Activated CD8-positive, alpha-beta memory T cell treated with anti-CD3 and anti-CD28 coated beads for 48 hours (primary cell): ENCODE results near the gene CNNM1.

Source experiments
- DNase-seq, 3 experiments: peaks; one replicate each; pipeline ENCODE4 v3.0.0-alpha.2; 2020; ENCODE audit warnings: low read depth in 2 of 3, low spot score in 2 of 3

CNNM1 gene

DNA sequence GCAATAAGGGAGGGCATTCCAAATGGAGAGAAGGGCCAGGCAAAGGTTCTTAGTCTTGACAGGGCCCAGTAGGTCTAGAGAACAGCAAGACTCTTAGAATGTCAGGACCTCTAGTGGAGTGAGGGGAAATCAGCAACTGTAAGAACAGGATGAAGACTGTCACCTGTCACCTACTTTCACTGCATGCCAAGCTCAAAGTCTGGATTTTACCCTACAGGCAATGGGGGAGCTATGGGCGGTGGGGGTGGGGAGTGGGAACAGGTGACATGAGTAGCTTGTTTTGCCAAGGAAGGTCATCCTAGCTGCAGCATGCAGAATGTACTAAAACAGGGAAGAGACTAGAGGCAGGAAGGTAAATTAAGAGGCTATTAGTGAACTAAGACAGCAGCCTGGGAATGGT, 82.9 kb downstream of the CNNM1 start:
- no peak for DNase-seq

GRCh38 chr10:99418910-99419624, 89.9 kb downstream of the CNNM1 start:
- no peak for DNase-seq

DNA sequence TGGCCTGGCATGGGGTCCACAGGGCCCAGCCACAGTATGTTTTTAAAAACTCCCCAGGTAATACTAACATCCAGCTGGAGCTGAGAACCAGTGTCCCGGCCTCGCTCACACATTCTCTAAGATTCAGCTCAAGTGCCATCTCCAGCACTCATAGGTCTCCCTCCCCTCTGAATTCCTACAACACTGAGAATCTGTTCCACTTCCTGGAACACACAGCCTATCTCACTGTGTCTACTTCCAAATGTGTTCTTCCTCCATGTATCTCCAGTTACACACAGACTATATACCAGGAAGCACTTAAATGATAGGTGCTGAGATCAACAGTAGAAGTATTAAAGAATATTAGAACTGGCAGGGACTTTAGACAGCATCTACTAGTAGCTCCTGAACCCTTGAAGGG, 90.5 kb downstream of the CNNM1 start:
- DNase-seq: no peak

DNA sequence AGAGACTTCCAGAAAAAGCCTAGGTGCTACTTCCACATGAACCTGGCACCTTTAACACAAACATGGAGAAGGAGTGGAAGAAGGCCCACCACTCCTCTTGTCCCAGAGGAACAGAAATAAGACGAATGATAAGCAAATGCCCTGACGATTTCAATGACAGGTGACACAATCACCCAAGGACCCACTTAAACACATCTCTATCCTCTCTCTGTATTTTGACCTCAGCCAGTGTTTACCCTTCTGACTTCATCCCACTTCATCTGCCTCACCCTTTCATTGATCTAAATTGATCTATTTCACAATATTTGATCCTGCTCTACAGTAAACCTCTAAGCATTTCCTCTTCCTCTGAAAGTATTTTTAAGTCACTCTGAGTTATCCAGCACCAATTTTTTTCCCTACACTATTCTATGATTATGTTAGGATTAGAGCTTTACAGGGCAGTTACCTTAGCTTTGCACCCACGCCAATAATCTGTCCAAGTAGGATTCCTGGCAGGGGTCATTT, 92.1 kb downstream of the CNNM1 start:
- DNase-seq: no peak

DNA sequence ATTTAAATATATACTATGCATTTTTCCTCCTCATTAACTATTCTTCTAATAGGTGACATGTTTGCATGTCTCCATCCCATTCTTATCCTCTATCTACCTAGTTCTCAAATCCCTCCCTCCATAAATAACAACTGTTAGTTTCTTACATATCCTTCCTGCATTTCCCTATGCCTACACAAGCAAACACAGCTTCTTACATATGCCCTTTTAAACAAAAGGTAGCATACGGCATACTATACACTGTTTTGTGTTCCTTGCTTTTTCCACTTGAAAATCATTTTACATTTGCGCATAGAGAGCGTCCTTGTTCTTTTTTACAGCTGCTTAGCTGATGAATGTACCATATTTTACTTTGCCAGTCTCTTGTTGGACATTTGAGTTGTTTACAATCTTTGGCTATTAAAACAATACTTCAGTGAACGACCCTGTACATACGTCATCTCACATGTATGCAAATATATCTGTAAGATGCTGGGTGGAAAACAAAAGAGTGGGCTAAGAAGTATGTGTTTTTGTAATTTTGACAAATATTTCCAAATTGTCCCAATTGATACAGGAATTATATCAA, 93.5 kb downstream of the CNNM1 start:
- no peak for DNase-seq

GRCh38 chr10:99424656-99425055, 95.5 kb downstream of the CNNM1 start:
- no peak for DNase-seq

- DNase-seq: no peak
Measured at GRCh38 chr10:99425204-99425603, 96.0 kb downstream of the CNNM1 start.

DNA sequence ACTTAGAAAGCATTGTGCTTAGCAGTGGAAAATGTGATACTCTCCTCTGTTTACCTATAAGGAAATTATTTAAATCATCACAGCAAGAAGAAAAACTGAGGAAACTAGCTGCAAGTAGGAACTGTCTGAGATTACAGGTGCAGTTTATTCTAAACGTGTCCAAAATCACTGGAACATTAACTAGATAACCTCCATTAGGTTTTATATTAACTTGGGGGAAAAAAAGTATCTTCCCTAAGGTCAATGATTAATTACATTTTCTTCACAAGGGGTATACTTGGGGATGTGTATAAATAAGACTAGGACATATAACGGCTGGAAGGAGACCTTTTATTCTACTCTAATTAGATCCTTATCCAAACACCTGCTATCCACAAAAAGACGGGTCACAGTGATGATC, 97.5 kb downstream of the CNNM1 start:
- DNase-seq: no peak

- DNase-seq: no peak
Measured at GRCh38 chr10:99427566-99428190, 98.5 kb downstream of the CNNM1 start.

DNA sequence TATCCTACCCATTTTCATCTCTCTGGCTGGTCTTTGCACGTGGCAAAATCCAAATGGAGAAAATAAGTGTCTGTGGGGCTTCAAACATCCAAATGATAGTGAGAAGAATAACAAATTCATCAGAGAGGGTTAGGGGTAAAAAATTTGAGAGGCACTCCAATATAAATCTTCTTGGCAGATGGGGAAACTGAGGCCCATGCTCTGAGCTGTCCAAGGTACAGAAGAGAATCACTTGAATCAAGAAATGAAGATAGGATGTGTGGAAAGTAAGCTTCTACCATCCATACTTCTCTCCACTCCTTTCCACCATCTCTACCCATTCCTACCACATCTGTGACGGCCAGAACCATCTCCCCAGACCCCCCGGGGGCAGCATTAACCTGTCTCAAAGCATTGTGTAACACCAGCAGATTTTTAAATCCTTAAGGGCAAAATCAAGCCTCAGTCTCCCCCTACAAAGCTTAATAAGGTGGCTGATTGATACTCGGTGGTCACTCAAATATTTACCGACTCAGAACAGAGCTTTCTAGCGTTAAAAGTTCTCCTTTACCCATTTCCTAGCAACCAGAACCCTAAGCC, 100.5 kb downstream of the CNNM1 start:
- DNase-seq: no peak

- DNase-seq: no peak
Measured at GRCh38 chr10:99430116-99430450, 100.9 kb downstream of the CNNM1 start.

DNA sequence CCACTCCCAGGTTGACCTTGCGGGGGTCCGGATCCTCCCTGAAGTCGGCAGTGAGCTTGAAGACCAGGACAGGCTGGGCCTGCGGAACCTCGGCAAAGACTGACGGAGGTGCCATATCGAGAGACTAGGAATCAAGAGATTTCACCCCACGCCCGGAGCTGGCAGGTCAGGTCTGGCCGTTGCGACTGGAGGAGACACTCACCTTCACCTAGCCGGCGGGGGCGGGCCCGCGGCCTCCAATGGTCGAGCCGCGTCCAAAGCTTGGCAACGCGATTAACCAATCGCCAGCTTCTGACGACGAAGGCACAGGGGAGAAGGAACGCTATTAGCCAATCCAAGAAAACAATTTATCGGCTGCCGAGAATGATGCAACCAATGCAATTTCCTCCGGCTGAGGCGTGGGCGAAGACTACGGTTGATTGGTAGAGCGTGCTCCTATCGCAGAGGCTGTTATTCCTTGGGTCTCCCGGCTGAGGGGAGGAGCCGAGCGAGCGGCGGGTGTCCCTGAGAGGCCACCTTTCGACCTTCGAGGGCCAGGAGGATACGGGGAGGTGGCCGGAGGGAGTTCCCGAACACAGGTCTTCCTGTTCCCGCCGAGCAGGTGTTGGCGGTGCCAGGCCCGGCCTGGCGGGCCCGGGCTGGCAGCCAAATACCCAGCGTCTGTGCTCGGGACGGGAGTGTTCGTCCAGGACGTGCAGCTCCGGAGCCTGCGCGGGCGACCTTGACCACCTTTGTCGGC, 101.5 kb downstream of the CNNM1 start, which contains the start of gene GOT1:
GOT1 (minus strand) TSS at position 174 of the 739 bp plus-strand sequence; CDS start at position 115, 59 bp downstream.
- DNase-seq: peak; percentile 73 to 84 (median 82)

DNA sequence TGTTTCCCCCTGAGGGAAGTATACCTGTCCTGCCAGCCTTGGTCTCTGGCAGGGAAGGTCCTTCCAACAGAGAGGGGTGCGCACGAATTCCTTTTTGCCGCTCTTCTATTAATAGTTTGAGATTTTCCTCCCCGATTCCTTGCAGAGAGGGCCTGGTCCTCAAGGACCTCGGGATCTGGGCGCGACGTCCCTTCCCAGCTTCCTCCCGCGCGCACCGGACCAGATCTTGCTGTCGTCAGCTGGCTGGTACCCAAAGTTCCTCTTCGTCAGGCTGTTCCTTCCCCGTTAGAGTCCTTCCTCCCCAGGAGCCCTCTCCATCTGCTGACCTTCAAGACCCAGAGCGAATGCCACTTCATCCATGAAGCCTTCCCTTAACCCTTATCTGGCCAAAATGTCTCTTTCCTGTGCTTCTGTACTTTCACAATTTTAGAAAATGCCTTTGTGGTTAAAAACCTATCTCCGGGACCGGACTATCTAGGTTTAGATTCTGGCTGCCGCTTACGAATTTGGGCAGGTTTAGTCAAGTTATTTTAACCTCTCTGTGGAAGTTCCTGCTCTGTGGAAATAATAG, 102.1 kb downstream of the CNNM1 start:
- peak in 1 of 3 experiments; percentile 3 for DNase-seq

DNA sequence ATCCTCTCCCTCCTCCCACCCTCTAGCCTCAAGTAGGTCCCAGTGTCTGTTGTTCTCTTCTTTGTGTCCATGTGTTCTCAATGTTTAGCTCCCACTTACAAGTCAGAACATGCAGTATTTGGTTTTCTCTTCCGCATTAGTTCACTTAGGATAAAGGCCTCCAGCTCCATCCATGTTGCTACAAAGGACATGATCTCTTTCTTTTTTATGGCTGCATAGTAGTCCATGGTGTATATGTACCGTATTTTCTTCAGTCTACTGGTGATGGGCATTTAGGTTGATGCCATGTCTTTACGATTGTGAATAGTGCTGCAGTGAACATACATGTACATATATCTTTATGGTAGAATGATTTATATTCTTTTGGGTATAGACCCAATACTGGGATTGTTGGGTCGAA, 102.9 kb downstream of the CNNM1 start:
- DNase-seq: no peak

- no peak for DNase-seq
Measured at GRCh38 chr10:99432881-99433280, 103.7 kb downstream of the CNNM1 start.

DNA sequence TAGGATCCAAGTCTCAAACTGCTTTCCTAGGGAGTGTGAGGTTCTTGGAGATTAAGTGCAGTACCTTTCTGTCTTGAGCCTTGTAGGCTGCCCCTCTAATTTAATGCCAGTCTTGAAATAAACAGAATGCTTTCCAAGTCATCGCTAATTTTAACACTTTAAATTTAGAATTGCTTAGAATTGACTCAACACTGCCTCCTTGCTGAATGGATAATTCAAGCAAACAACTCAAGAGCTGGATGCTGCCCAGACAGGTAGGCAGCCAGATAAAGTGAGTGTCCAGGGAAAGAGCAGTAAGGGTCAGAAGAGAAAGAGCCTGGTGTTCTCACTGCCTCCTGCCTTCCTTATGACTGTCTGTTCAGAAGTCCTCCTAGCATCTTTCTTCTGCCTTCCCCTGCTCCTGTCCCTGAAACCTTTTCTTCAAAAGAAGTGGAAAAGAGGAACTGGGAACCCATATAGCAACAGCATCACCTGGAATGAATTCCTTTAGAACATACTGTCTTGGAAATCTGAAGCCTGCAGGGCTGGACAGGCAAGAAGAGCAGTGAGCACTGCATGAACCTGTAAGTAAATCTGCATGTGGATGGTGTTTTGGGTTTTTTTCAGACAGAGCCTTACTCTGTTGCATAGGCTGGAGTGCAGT, 104.3 kb downstream of the CNNM1 start:
- no peak for DNase-seq

- no peak for DNase-seq
Measured at GRCh38 chr10:99435986-99436638, 107.0 kb downstream of the CNNM1 start.

GRCh38 chr10:99438890-99439289, 109.7 kb downstream of the CNNM1 start:
- no peak for DNase-seq

DNA sequence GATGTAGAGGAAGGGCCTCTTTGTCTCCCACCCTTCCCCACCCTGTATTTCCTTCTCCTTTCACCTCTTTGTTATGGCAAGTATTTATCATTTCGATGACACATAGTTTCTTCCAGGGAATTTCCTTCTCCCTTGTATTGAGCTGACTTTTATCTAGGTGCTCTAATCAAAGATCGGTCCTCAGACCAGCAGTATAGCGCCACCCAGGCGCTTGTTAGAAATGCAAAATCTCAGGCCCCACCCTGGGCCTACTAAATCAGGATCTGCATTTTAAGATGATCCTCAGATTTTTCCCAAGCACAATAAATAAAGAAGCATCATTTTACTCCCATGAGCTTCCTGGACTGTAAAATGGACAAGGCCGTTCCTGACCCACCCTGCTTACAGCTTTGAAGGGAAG, 113.2 kb downstream of the CNNM1 start:
- no peak for DNase-seq

DNA sequence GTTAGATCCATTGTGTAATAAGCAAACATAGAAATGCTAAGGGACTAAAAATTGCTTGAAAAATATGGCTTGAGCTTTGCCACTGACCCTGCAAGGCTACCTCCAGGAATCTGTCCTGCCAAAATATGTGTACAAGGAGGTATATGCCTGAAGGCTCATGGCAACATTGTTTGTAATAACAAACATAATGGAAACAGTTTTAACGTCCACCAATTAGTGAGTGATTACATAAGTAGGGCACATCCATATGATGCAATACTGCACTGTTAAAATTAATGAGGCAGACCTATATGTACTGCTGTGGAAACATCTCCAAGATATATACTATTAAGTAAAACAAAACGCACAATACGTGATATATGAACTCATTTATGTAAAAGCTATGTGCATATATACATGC, 114.3 kb downstream of the CNNM1 start:
- DNase-seq: no peak
